HepG2 (cell line): ENCODE results near the gene CDH1. TPM values are rescaled to one million over a fixed set of nuclear protein-coding genes. Genes with fewer than 3 reads are reported as not detected.

Source experiments
- ARID2 ChIP-seq: sonication (generic); formaldehyde crosslinking; IDR thresholded peaks from 2 replicates; pipeline ENCODE4 v1.8.1; 2022; ENCODE audit warnings: mild to moderate bottlenecking, missing genetic modification reagents, borderline replicate concordance
- ATM ChIP-seq: fragments of 450-650 bp; IDR thresholded peaks from 2 replicates; pipeline ENCODE4 v1.7.1; 2017; ENCODE audit warnings: mild to moderate bottlenecking, borderline replicate concordance
- CENPX ChIP-seq: sonication (generic); formaldehyde crosslinking; IDR thresholded peaks from 2 replicates; pipeline ENCODE4 v1.9.0; 2021; ENCODE audit warnings: mild to moderate bottlenecking, missing genetic modification reagents, moderate library complexity
- DNMT3B ChIP-seq: conservative IDR thresholded peaks from 2 replicates; pipeline ENCODE4 v1.6.1; 2016; ENCODE audit warnings: missing biosample characterization, control low read depth
- EHMT2 ChIP-seq: fragments of 200-600 bp; sonication (generic); IDR thresholded peaks from 2 replicates; pipeline ENCODE4 v1.7.0; 2017; ENCODE audit warnings: antibody characterized with exemption, low read depth, low read length, borderline replicate concordance
- GLI4 ChIP-seq: sonication (generic); formaldehyde crosslinking; IDR thresholded peaks from 2 replicates; pipeline ENCODE4 v1.5.1; 2020; ENCODE audit warnings: missing genetic modification reagents, mild to moderate bottlenecking, moderate library complexity, borderline replicate concordance
- KMT2B ChIP-seq: IDR thresholded peaks from 2 replicates; pipeline ENCODE4 v1.6.1; 2016; ENCODE audit warnings: missing genetic modification reagents, missing compliant biosample characterization
- NFATC3 ChIP-seq: sonication (generic); formaldehyde crosslinking; IDR thresholded peaks from 2 replicates; pipeline ENCODE4 v1.5.1; 2020; ENCODE audit warnings: mild to moderate bottlenecking, missing genetic modification reagents
- RBFOX2 ChIP-seq: fragments of 200-400 bp; formaldehyde crosslinking; IDR thresholded peaks from 2 replicates; pipeline ENCODE4 v1.6.1; 2017; ENCODE audit warnings: low read depth, mild to moderate bottlenecking, low read length
- SMAD3 ChIP-seq: sonication (generic); formaldehyde crosslinking; IDR thresholded peaks from 2 replicates; pipeline ENCODE4 v1.4.0; 2020; ENCODE audit warnings: missing genetic modification reagents
- SMC3 ChIP-seq: IDR thresholded peaks from 2 replicates; pipeline ENCODE4 v1.6.1; 2011; ENCODE audit warnings: low read length, improper control_type of control experiment
- YEATS2 ChIP-seq: sonication (generic); formaldehyde crosslinking; IDR thresholded peaks from 2 replicates; pipeline ENCODE4 v1.4.0; 2020; ENCODE audit warnings: missing genetic modification reagents, borderline replicate concordance
- ZBTB42 ChIP-seq: sonication (generic); formaldehyde crosslinking; IDR thresholded peaks from 2 replicates; pipeline ENCODE4 v1.5.0; 2020; ENCODE audit warnings: mild to moderate bottlenecking, missing genetic modification reagents
- ZFYVE20 ChIP-seq: sonication (generic); formaldehyde crosslinking; IDR thresholded peaks from 2 replicates; pipeline ENCODE4 v1.8.0; 2023; ENCODE audit warnings: low read depth, mild to moderate bottlenecking, moderate library complexity, missing genetic modification reagents, borderline replicate concordance
- ZNF263 ChIP-seq: sonication (generic); formaldehyde crosslinking; IDR thresholded peaks from 2 replicates; pipeline ENCODE4 v1.4.0; 2020; ENCODE audit warnings: missing genetic modification reagents
- ZNF280B ChIP-seq: sonication (generic); formaldehyde crosslinking; IDR thresholded peaks from 2 replicates; pipeline ENCODE4 v1.5.0; 2020; ENCODE audit warnings: missing genetic modification reagents, mild to moderate bottlenecking, borderline replicate concordance
- ZNF367 ChIP-seq: sonication (generic); formaldehyde crosslinking; IDR thresholded peaks from 2 replicates; pipeline ENCODE4 v1.4.0; 2020; ENCODE audit warnings: missing genetic modification reagents, borderline replicate concordance
- ZNF503 ChIP-seq: sonication (generic); formaldehyde crosslinking; IDR thresholded peaks from 2 replicates; pipeline ENCODE4 v1.4.0; 2020; ENCODE audit warnings: missing genetic modification reagents
- ZNF772 ChIP-seq: sonication (generic); formaldehyde crosslinking; IDR thresholded peaks from 2 replicates; pipeline ENCODE4 v1.5.0; 2020; ENCODE audit warnings: mild to moderate bottlenecking, missing genetic modification reagents
- ZNF775 ChIP-seq: sonication (generic); formaldehyde crosslinking; IDR thresholded peaks from 2 replicates; pipeline ENCODE4 v1.4.0; 2020; ENCODE audit warnings: missing genetic modification reagents, mild to moderate bottlenecking, moderate library complexity, borderline replicate concordance
- ZNF780A ChIP-seq: sonication (generic); formaldehyde crosslinking; IDR thresholded peaks from 2 replicates; pipeline ENCODE4 v1.8.0; 2022; ENCODE audit warnings: mild to moderate bottlenecking, missing genetic modification reagents, moderate library complexity
- polyA plus RNA-seq, 8 experiments: library from polyadenylated mRNA; depleted of rRNA in 3 of 8; stranded (reverse) in 7 of 8; unstranded in 1 of 8; fragments of >200 nt; fragmentation: Illumina TruSeq in 4 of 8; extraction: Trizol in 4 of 8; gene quantifications; 2 replicates each; pipeline versions ENCODE4 v1.2.1 to v1.2.3, GENCODE V29; 2011 to 2016; ENCODE audit warnings: low read depth in 4 of 8, missing spikeins in 1 of 8, mixed read lengths in 1 of 8; ENCODE audit not compliant: insufficient read depth in 1 of 8
- total RNA-seq, 5 experiments: library from RNA; depleted of rRNA; stranded (reverse); fragments of >200 nt; fragmentation: Illumina TruSeq; extraction: Trizol; gene quantifications; 2 replicates each; pipeline ENCODE4 v1.2.3, GENCODE V29; 2016; ENCODE audit warnings: low read depth in 1 of 5
- TF ChIP-seq, protein P1 (sequence below): sonication (generic); formaldehyde crosslinking; IDR thresholded peaks from 2 replicates; pipeline ENCODE4 v1.4.0; 2020; ENCODE audit warnings: low read depth, missing genetic modification reagents

Gene CDH1
- total and polyA plus RNA-seq, 2 of the 13 experiments (the other 11 are each of a cell fraction or from before 2014, with no cell fraction given) = 0.95 to 9.8 TPM

GRCh38 chr16:68737730-68738629, 888 bp downstream of the CDH1 start (continued):
- TF ChIP-seq GLI4 (CRISPR knock-in tag) (0 out of 2 replicates have a peak, but pooled peaks have one; percentile 74), ZNF367 (CRISPR knock-in tag) (no peak), DNMT3B (no peak), ZNF263 (CRISPR knock-in tag) (no peak), ZFYVE20 (CRISPR knock-in tag) (no peak), ZBTB42 (0 out of 2 replicates have a peak, but pooled peaks have one; percentile 35), YEATS2 (0 out of 2 replicates have a peak, but pooled peaks have one; percentile 47), ZNF503 (CRISPR knock-in tag) (no peak), ZNF775 (CRISPR knock-in tag) (no peak), NFATC3 (CRISPR knock-in tag) (0 out of 2 replicates have a peak, but pooled peaks have one; percentile 24), KMT2B (no peak), ZNF780A (CRISPR knock-in tag) (no peak), SMC3 (no peak), EHMT2 (no peak), ARID2 (CRISPR knock-in tag) (no peak), ZNF772 (CRISPR knock-in tag) (no peak), ATM (no peak), RBFOX2 (no peak), CENPX (no peak), SMAD3 (CRISPR knock-in tag) (0 out of 2 replicates have a peak, but pooled peaks have one; percentile 22), ZNF280B (CRISPR knock-in tag) (peak; percentile 23; the same call in 1 of the 2 replicates)
- TF ChIP-seq, protein P1, sequence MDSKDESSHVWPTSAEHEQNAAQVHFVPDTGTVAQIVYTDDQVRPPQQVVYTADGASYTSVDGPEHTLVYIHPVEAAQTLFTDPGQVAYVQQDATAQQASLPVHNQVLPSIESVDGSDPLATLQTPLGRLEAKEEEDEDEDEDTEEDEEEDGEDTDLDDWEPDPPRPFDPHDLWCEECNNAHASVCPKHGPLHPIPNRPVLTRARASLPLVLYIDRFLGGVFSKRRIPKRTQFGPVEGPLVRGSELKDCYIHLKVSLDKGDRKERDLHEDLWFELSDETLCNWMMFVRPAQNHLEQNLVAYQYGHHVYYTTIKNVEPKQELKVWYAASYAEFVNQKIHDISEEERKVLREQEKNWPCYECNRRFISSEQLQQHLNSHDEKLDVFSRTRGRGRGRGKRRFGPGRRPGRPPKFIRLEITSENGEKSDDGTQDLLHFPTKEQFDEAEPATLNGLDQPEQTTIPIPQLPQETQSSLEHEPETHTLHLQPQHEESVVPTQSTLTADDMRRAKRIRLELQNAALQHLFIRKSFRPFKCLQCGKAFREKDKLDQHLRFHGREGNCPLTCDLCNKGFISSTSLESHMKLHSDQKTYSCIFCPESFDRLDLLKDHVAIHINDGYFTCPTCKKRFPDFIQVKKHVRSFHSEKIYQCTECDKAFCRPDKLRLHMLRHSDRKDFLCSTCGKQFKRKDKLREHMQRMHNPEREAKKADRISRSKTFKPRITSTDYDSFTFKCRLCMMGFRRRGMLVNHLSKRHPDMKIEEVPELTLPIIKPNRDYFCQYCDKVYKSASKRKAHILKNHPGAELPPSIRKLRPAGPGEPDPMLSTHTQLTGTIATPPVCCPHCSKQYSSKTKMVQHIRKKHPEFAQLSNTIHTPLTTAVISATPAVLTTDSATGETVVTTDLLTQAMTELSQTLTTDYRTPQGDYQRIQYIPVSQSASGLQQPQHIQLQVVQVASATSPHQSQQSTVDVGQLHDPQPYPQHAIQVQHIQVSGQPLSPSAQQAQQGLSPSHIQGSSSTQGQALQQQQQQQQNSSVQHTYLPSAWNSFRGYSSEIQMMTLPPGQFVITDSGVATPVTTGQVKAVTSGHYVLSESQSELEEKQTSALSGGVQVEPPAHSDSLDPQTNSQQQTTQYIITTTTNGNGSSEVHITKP = peak; percentile 75; the same call in 1 of the 2 replicates
